GM10266 (cell line): ENCODE measurements around the gene INPP5F.

Experiments used
- DNase-seq: peaks from one replicate; pipeline ENCODE4 v3.0.0; 2012; ENCODE audit errors: extremely low spot score
- CTCF ChIP-seq: IDR thresholded peaks from 2 replicates; pipeline ENCODE4 v1.5.1; 2012; ENCODE audit warnings: mild to moderate bottlenecking, low read depth; ENCODE audit not compliant: control insufficient read depth, insufficient read depth; ENCODE audit errors: missing control alignments

The INPP5F gene

GRCh38 chr10:119686465-119687191, 39.2 kb upstream of the INPP5F start:
- peak; percentile 76 for DNase-seq
- TF ChIP-seq CTCF, result peak; percentile 89

GRCh38 chr10:119687192-119688032, 38.4 kb upstream of the INPP5F start:
- DNase-seq, result no peak
- no peak for TF ChIP-seq CTCF

- peak; percentile 49 for TF ChIP-seq CTCF
- DNase-seq, result no peak
Observed at GRCh38 chr10:119688033-119688508, 37.8 kb upstream of the INPP5F start.

GRCh38 chr10:119689016-119689580, 36.8 kb upstream of the INPP5F start:
- TF ChIP-seq CTCF, result no peak
- no peak for DNase-seq

- TF ChIP-seq CTCF, result no peak
Observed at GRCh38 chr10:119691726-119692125, 34.1 kb upstream of the INPP5F start.

GRCh38 chr10:119693262-119693957, 32.4 kb upstream of the INPP5F start:
- DNase-seq, result peak; percentile 66
- TF ChIP-seq CTCF, result no peak

More at GRCh38 chr10:119691726-119692125, 34.1 kb upstream of the INPP5F start:
- DNase-seq, result no peak
